ENCODE measurements around the gene COG7.
"Not testable (repeated sequence)": the region's sequence is repeated elsewhere in the genome, so short reads cannot be mapped to it uniquely, and the experiment has no call there.

Gene COG7

DNA sequence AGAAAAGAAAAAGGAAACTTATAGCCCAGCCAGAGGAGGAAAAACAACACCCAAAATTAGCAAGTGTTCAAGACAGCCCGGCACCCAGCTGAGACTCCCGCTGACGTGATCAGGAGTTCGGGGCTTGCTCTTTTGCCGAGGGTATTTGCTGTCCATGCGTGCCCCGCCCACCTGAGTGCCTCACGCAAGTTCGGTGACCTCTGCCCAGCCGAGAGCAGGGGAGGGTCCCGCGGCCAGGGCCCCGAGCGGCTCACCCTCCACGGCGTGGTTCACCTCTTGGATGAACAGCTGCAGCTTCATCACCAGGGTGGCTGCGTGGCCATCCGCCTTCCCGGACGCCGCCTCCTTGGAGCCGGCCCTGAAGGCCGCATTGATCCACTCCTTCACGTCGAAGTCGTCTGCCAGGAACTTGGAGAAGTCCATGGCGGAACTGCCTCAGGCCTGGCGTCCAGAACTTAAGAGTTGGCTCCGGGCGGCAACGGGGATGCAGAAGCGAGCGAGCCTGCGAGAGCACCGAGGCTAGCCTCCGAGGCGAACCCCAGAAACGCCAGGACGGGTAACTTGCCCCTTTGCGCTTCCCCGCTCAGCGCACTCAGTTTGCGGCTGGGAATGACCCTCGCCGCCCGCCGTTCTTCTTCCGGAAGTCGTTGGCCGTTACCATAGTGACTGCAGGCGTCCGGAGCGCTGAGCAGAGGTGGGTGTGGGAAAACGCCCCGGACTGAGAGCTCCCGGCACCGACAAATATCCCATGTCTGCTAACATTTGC, at the start of gene COG7:
COG7 (minus strand) TSS at position 618 of the 766 bp plus-strand sequence; CDS start at position 423, 195 bp downstream.
- peak; percentile 70 to 84 (median 77) for DNase-seq (ENCODE audit: low read depth in 3 of 3)

DNA sequence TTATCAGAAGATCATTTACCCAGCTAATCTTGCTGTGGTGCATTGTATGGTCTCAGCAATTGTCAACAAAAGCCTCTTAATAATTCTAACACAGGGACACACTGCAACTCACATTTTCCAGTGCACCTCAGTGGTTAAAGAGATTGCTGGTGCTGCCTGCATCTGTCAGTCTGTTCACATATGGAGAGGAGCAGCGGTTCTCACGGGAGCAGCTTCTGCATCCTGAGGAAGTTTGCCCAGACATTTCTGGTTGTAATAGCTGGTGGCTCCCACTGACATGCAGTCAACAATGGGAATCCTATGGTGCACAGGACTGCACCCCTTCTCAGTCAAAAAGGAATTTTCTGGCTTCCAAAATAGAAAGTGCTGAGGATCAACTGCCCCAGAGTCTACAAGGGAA, 49.5 kb upstream of the COG7 start:
- DNase-seq (ENCODE audit: low read depth in 3 of 3), result no peak

DNA sequence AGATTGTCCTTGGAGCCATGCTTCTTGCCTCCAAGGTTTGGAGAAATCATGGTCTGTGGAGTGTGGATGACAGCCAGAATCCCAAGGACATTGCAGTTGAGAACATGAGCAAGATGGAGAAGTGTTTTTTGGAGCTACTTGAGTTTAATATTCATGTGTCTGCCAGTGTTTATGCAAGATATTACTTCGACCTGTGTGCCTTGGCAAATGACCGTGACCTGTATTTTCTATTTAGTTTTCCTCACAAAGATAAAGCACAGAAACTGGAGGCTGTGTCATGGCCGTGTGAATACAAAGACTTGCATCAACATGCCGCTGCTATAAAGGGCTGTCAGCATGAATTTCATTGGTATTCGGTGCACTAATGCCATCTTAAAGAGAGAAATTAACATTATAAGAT, 48.3 kb upstream of the COG7 start:
- DNase-seq (ENCODE audit: low read depth in 3 of 3), result no peak

DNA sequence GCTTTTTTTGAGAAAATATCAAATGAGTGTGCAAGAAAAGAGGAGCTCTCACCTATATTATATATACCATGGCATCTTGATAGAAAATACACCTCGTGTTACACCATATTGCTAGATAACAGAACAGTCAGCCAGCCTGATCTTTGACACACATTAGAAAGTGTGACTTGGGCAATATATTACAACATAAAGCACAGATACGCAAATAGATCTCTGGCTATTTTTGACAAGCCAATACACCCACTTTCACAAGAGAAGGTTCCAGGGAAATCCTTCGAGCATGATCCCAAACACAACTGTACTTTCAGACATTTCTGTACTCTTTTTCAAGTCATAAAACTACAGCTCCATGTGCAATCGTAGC, 47.9 kb upstream of the COG7 start:
- no peak for DNase-seq (ENCODE audit: low read depth in 3 of 3)

DNA sequence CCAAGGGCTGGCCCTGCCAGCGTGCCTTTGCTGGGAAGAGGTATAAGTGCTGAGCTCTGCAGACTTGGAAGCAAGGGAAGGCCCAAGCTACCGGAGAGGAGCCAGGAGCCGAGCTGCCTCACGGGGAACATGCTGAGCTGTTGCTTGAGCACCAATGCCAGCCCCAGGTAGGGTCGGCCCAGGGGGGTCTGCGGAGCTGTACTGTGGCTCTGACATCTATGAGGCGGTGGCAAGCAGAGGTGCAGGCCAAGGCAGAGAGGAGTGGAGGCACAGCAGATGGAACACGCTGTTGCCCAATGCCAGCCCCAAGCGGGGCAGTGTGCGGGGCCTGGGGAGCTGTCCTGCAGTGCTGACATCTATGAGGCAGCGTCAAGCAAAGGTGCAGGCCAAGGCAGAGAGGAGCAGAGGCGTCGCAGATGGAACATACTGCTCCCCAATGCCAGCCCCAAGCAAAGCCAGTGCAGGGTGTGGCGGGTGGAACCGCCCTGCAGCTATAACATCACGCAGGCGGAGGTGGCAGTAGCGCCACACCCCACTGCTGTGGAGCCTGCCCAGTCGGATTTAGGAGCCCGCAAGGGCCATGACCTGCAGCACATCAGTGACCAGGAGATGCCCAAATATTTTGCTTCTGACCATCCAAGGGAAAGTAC, 47.3 kb upstream of the COG7 start:
- no peak for DNase-seq (ENCODE audit: low read depth in 3 of 3)

DNA sequence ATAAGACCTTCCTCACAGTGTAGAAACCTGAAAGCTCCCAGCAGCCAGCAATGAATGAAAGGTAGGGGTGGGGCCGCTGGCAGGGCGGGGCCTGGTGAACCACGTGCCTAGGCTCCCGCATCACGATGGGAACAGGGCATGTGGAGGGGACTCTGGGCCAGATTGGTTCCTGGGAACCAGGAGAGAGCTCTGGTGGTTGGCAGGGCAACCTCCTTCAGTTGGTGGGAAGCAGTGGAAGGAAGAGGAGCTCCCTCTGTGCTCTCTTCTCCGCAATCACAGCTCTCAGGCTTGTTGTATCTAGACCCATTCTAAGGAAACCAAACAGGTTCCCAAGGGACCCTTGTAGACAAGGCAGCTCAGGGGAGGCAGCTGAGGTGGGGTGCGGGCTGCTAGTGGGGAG, 46.8 kb upstream of the COG7 start:
- DNase-seq (ENCODE audit: low read depth in 3 of 3), result no peak

DNA sequence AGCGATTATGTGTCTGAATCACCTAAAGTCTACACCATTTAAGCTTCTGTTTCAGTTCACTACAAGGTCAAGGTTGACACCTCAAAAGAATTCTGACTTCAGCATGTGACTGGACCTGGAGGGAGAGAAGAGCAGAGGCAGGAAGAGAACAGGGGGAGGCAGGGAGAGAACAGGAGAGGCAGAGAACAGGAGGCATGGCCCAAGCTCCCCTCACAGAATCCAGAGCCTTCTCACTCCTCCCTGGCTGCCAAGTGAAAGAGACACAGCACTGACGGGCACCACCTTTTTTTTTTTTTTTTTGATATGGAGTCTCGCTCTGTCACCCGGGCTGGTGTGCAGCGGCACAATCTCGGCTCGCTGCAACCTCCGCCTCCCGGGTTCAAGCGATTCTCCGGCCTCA, 45.9 kb upstream of the COG7 start:
- DNase-seq (ENCODE audit: low read depth in 3 of 3), result no peak

DNA sequence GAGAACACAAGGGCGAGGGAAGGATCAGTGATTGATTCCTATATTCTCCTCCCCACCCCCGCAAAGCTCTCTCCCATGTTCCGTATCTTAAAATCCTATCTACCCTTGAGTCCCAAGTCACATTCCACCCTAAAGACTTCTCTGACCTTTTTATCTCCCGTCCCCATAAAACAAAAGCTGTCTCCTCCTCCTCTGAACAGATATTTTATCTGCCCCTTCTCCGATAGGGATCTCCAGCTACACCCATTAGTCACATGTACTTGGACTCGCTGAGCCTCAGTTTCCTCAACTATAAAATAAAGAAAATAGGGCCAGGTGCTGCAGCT, 44.5 kb upstream of the COG7 start:
- no peak for DNase-seq (ENCODE audit: low read depth in 3 of 3)

DNA sequence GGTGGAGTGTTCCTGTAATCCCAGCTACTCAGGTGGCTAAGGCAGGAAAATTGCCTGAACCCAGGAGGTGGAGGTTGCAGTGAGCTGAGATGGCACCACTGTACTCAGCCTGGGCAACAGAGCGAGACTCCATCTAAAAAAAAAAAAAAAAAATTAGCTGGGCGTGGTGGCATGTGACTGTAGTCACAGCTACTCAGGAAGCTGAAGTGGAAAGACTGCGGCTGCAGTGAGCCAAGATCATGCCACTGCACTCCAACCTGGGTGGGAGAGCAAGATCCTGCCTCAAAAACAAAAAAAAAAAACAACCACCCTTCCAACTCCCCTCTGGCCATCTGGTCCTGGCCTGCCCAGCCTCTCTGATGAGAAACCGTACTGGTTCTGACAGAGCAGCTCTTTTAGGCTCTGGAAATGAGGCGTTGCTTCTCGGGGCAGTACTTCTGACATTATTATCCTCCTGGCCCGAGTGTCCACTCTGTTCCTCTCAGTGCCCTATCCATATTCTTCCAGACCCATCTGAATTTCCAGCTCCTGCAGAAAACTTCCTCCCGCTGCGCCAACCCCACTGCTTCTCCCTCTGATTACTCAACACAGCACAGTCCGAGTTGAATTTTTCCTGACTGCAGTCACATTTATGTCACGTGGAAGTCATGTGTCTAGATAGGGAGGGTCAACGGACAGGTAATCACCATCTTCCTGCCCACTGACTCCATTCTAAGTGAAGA, 44.0 kb upstream of the COG7 start:
- no peak for DNase-seq (ENCODE audit: low read depth in 3 of 3)

DNA sequence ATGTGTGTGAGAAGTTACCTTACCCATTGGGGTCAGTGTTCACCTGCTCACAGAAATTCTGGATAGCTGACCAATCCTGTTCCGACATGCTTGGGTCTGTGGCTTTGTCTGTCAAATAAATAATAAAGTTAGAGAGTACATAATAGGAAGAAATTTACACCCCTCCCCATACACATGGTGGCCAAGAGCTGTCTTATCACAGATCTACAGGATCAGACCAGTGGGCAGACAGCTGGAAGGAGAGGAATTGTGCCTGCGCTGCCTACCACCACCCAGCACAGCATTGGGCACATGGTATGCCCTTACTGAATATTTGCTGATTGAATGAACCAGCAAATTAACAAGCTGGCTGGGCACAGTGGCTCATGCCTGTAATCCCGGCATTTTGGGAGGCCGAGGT, 42.7 kb upstream of the COG7 start:
- no peak for DNase-seq (ENCODE audit: low read depth in 3 of 3)

DNA sequence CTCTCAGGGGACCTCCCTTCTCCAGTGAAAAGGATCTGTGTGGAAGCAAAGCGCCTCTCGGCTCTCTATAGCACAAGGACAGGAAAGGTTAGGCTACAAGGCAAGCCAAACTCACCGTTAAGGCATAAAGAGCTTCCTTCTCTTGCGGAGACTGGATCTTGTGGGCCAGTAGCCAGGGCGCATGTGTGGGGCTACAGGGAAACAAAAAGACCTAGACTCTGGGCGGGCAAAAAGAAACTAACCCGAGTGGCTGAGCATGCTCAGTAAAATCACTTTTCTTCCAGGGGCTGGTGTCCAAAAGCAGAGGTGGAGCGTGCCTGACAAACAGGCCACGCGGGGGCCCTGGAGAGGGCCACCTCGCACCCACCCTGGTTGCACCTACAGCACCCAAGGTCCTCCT, 41.2 kb upstream of the COG7 start:
- no peak for DNase-seq (ENCODE audit: low read depth in 3 of 3)

DNA sequence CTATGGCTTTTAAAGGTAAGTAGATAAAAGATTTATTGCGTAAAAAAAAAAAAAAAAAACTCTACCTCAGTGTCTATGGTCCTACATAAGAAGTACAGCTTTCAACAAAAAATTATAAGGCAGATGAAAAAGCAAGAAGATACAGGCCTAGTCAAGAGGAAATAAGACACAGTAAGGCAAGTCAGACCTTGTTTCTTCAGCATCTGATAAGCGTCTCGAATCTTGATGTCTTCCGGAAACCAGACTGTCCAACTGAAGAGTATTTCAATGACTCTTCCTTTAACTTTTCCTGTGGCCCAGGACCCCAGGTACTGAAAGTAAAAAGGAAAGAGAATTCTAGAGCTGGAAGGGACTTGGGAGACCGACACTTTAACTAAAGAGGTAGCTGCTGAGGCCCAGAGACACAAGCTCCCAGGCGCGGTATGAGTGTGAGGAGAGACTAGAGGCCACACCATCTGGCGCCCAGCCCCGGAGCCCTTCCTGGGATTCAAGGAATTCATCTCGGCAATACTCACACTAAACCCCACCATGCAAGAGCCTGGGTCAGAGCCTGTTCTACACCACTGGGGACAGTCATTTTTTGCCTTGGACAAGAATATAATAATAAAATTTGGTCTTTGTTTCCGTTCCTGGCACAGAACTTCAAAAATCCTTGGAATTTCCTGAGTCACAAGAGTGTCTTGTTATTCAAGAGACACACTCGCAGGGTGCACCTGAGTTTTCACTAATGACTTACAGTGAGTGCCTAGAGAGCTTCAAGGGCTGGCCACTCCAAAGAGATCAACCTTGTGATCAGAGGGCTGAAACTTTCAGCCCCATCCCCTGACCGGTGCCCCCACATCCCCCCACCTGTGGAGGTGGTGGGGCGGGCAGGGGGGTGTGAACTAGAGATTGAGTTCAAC, 38.8 kb upstream of the COG7 start:
- DNase-seq (ENCODE audit: low read depth in 3 of 3), result no peak

DNA sequence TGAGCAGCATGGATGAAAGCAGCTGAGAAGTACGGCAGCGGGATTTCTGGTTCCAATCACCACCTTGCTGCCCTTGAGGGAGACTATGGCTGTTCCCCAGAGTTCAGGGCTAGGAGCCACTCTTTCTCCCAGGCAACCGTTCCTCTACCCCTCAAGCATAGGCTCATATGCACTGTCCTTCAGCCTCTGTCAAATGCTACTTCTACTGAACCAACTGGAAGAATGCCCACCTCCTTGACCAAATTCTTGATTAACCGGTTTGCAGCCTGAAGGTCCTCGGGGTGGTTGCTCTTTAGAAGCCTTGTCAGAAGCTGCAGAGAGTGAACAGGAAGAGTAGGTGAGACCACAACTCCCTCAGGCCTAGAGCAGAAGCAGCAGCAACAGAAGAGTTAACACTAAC, 33.5 kb upstream of the COG7 start:
- no peak for DNase-seq (ENCODE audit: low read depth in 3 of 3)

DNA sequence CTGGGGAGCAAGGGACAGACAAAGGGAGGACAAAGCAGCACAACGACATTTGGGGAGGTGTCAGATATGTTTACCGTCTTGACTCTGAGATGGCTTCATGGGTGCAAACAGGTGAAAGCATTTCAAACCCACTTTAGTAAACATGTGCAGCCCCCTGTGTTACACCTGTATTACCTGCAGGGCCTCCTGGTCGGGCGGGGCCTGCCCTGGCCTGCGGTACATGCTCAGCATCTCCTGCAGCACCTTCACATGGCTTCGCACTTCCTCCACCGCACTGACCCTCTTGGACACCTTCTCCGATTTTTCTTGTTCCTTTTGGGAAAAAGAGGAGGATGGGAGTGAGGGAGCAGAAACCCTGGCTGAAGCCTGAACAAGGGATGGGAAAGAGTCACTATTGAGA, 32.9 kb upstream of the COG7 start:
- DNase-seq (ENCODE audit: low read depth in 3 of 3), result no peak

DNA sequence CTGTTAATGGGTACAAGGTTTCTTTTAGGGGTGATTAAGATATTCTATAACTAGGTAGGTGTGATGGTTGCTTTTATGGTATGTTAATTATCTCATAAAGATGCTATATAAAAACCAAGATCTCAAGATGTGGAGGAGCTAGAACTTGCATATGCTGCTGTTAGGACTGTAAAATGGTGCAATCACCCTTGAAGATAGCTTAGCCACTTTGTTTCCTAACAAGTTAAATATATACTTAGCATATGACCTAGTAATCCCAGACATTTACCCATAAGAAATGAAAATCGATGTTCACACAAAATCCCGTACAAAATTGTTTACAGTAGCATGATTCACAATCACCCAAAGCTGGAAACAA, 32.2 kb upstream of the COG7 start:
- DNase-seq (ENCODE audit: low read depth in 3 of 3), result no peak

DNA sequence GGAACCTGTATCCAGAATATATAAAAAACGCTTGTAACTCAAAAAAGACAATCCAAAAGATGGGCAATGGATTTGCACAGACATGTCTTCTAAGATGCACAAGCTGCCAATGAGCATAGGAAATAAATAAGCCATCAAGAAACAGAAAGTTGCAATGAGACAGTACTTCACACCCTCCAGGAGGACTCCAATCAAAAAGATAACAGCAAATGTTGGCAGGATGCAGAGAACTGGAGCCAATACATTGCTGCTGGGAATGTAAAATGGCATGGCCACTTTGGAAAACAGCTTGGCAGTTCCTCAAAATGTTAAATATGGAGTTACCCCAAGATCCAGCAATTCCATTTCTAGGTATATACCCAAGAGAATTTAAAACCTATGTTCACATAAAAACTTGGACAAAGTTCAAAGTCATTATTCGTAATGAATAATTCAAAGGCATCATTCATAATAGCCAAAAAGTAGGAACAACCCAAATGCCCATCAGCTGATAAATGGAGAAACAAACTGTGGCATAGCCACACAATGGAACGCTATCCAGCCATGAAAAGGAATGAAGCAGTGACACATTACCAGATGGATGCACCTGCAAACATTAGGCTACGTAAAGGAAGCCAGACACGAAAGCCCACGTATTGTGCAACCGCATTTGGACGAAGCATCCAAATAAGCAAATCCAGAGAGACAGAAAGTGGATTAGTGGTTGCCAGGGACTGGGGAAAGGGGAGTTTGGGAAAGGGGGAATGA, 31.7 kb upstream of the COG7 start:
- no peak for DNase-seq (ENCODE audit: low read depth in 3 of 3)

DNA sequence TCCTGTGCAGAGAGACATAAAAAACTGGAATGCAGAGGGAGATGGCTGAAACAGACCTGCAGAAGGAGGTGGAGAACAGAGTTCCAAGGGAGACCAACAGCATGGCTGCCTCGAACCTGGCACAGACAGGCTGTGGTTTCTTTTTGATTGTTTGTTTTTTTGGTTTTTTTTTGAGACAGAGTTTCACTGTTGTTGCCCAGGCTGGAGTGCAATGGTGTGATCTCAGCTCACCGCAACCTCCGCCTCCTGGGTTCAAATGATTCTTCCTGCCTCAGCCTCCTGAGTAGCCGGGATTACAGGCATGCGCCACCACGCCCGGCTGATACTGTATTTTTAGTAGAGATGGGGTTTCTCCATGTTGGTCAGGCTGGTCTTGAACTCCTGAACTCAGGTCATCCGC, 30.5 kb upstream of the COG7 start:
- DNase-seq (ENCODE audit: low read depth in 3 of 3), result not testable (repeated sequence)

DNA sequence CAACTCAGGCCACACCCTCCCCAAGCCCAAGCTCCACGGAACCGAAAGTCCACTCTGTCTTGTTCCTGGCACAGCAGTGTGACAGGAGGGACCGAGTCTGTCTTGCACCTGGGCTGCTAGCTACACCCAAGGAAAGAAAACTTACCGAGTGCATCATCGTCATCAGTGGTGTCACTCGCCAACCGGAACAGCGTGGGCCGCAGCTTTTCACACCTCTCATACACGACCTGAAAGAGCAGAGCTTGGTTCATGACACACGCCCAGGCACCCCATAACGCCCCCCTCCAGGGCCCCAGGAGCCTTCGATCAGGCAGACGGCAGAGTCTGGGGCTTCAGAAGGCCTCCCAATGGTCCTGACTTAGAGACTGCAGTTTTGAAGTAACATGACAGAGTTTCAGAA, 29.8 kb upstream of the COG7 start:
- DNase-seq (ENCODE audit: low read depth in 3 of 3), result no peak

DNA sequence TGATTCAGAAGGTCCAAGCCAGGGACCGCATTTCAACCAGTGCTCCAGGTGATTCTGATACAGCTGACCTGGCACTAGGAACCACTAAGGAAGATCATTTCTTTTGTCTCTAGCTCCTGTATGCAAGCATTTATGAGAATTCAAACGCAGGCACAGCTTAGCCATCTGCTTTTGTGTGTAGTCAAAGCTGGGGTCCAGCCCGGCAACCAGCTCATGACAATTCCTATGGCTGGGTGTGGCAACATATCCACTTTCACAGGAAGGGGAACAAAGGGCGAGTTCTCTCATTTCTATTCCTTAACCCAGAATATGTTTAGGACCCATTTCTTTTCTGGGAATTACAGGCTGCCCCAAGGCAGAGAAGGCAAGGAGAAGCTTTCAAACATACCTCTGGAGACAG, 27.3 kb upstream of the COG7 start:
- no peak for DNase-seq (ENCODE audit: low read depth in 3 of 3)

DNA sequence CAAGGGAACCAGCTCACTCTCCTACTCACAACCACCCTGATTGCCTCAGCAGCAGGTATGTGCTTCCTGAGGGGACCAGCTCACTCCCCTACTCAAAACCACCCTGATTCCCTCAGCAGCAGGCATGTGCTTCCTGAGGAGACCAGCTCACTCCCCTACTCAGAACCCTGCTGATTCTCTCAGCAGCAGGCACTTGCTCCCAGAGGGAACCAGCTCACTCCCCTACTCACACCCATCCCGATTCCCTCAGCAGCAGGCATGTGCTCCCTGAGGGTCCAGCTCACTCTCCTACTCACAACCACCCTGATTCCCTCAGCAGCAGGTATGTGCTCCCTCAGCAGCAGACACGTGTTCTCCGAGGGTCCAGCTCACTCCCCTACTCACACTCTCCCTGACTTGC, 26.1 kb upstream of the COG7 start:
- DNase-seq (ENCODE audit: low read depth in 3 of 3), result no peak

DNA sequence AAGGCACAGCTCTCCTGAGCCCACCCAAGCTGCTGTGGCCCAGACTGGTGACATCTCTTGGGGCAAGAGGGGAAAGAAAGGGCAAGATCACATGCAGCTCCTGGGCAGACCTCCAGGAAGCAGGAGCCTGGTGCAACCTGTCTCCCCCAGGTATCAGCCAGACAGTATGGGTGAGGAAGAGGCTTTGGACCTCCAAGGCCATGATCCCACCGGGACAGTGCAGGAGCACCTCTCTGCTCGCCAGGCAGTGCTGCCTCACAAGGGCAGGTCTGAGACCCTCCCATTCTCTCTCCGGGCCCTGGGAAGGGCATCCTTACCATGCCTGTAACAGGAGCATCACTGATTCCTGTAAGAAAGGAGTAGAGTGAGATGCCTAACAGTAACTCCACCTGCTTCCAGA, 25.6 kb upstream of the COG7 start:
- no peak for DNase-seq (ENCODE audit: low read depth in 3 of 3)

DNA sequence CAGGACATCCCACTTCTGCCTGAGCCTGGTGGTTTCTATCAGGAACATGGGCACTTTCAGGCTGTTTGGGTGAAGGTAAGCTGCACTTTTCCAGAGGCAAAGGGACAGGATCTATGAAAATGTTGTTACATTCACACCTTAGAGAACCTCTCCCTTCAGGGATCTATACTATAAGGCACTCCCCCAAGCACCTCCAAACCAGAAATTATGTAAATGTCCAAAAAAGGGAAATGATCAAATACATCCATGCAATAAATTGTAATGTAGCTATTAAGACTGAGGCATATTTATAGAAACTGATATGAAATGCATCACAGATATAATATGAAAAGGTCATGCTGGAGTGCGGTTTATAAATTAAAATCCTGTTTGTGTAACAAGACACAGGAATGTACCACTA, 23.3 kb upstream of the COG7 start:
- DNase-seq (ENCODE audit: low read depth in 3 of 3), result no peak

Data from stimulated activated CD4-positive, alpha-beta T cell treated with anti-CD3 and anti-CD28 coated beads, TNF-alpha, amount 100 ng/mL, for 24 hours (primary cell).